Measurements from ENCODE around the gene NEMF.
"Not testable (repeated sequence)": the region's sequence is repeated elsewhere in the genome, so short reads cannot be mapped to it uniquely, and the experiment has no call there.

The NEMF gene

GRCh38 chr14:49796025-49796424 lies 56.6 kb downstream of the NEMF start:
- DNase-seq, result no peak

GRCh38 chr14:49792618-49793017 lies 60.0 kb downstream of the NEMF start:
- DNase-seq, result no peak

GRCh38 chr14:49786315-49786714 lies 66.3 kb downstream of the NEMF start:
- DNase-seq, result no peak

- no peak for DNase-seq
Observed at GRCh38 chr14:49783394-49784014, 69.1 kb downstream of the NEMF start.

- not testable (repeated sequence) for DNase-seq
Observed at GRCh38 chr14:49781040-49781439, 71.5 kb downstream of the NEMF start.

GRCh38 chr14:49778421-49778820 lies 74.2 kb downstream of the NEMF start:
- DNase-seq, result no peak

- DNase-seq, result no peak
Observed at GRCh38 chr14:49774106-49774505, 78.5 kb downstream of the NEMF start.

GRCh38 chr14:49771691-49772090 lies 80.9 kb downstream of the NEMF start:
- DNase-seq, result not testable (repeated sequence)

- peak; percentile 47 for DNase-seq
Observed at GRCh38 chr14:49770212-49770817, 82.3 kb downstream of the NEMF start.

- peak; percentile 22 for DNase-seq
Observed at GRCh38 chr14:49769581-49770211, 82.9 kb downstream of the NEMF start.

GRCh38 chr14:49769171-49769570 lies 83.4 kb downstream of the NEMF start:
- peak; percentile 43 for DNase-seq

GRCh38 chr14:49768301-49769121 lies 84.1 kb downstream of the NEMF start:
- DNase-seq, result peak; percentile 76

GRCh38 chr14:49767571-49768300 lies 84.9 kb downstream of the NEMF start, which contains the start of gene KLHDC2:
KLHDC2 (plus strand) TSS chr14:49768153; CDS start chr14:49768469, 316 bp downstream.
- peak; percentile 96 for DNase-seq

- DNase-seq, result no peak
Observed at GRCh38 chr14:49767270-49767570, 85.4 kb downstream of the NEMF start.

- peak; percentile 42 for DNase-seq
Observed at GRCh38 chr14:49766839-49767238, 85.7 kb downstream of the NEMF start.

GRCh38 chr14:49761839-49762551 lies 90.6 kb downstream of the NEMF start:
- no peak for DNase-seq

GRCh38 chr14:49755378-49755777 lies 97.2 kb downstream of the NEMF start:
- no peak for DNase-seq

GRCh38 chr14:49754570-49755097 lies 98.0 kb downstream of the NEMF start:
- DNase-seq, result no peak

GRCh38 chr14:49746476-49746875 lies 106.1 kb downstream of the NEMF start:
- DNase-seq, result not testable (repeated sequence)

GRCh38 chr14:49745191-49745590 lies 107.4 kb downstream of the NEMF start:
- DNase-seq, result no peak

- DNase-seq, result not testable (repeated sequence)
Observed at GRCh38 chr14:49735669-49736068, 116.9 kb downstream of the NEMF start.

GRCh38 chr14:49733836-49734235 lies 118.8 kb downstream of the NEMF start:
- no peak for DNase-seq

Data from NCI-H69 (cell line).